SU-DHL-6 (cell line): ENCODE results near the gene LARGE2.

Experiments
- CTCF ChIP-seq: fragments of 200-600 bp; sonication (generic); IDR thresholded peaks from one replicate; pipeline ENCODE4 v1.5.1; 2017; ENCODE audit warnings: antibody characterized with exemption, mild to moderate bottlenecking, low read length, moderate library complexity; ENCODE audit not compliant: insufficient read depth, poor library complexity, severe bottlenecking
- EZH2phosphoT487 ChIP-seq: fragments of 200-600 bp; sonication (generic), shearing (Covaris generic); conservative IDR thresholded peaks from 2 replicates; pipeline ENCODE4 v1.6.1; 2018; ENCODE audit warnings: mild to moderate bottlenecking, antibody characterized with exemption, low read length, moderate library complexity, mixed read lengths

GRCh38 chr11:45876401-45876800, 46.1 kb upstream of the LARGE2 start:
- no peak for TF ChIP-seq CTCF
- no peak for TF ChIP-seq EZH2phosphoT487
